HG02870 (cell line): ENCODE measurements around the gene LAMP5.

Experiments used
- ATAC-seq: cut with Tn5 transposase; IDR thresholded peaks from one replicate; pipeline ENCODE4 v1.9.1; 2021; ENCODE audit warnings: mild to moderate bottlenecking, moderate library complexity; ENCODE audit not compliant: unreplicated experiment

The LAMP5 gene

GRCh38 chr20:9514461-9515213 lies at the start of gene LAMP5:
TSS of gene LAMP5 (plus strand) at chr20:9514590. CDS start at chr20:9514853, 263 bp downstream.
- ATAC-seq: no peak

GRCh38 chr20:9467995-9468394 lies 46.4 kb upstream of the LAMP5 start:
- ATAC-seq: no peak

- ATAC-seq: no peak
Measured at GRCh38 chr20:9474835-9475415, 39.5 kb upstream of the LAMP5 start.

- no peak for ATAC-seq
Measured at GRCh38 chr20:9475456-9475855, 38.9 kb upstream of the LAMP5 start.

GRCh38 chr20:9476174-9476573 lies 38.2 kb upstream of the LAMP5 start:
- ATAC-seq: no peak

- no peak for ATAC-seq
Measured at GRCh38 chr20:9476637-9477036, 37.8 kb upstream of the LAMP5 start.

- no peak for ATAC-seq
Measured at GRCh38 chr20:9478771-9479170, 35.6 kb upstream of the LAMP5 start.

GRCh38 chr20:9480066-9480465 lies 34.3 kb upstream of the LAMP5 start:
- ATAC-seq: no peak

- ATAC-seq: no peak
Measured at GRCh38 chr20:9482180-9482579, 32.2 kb upstream of the LAMP5 start.

GRCh38 chr20:9483131-9483530 lies 31.3 kb upstream of the LAMP5 start:
- ATAC-seq: no peak

GRCh38 chr20:9485614-9486340 lies 28.6 kb upstream of the LAMP5 start:
- ATAC-seq: no peak

GRCh38 chr20:9487231-9487630 lies 27.2 kb upstream of the LAMP5 start:
- no peak for ATAC-seq

- ATAC-seq: no peak
Measured at GRCh38 chr20:9488063-9488462, 26.3 kb upstream of the LAMP5 start.

GRCh38 chr20:9490161-9490560 lies 24.2 kb upstream of the LAMP5 start:
- no peak for ATAC-seq

- no peak for ATAC-seq
Measured at GRCh38 chr20:9490631-9491030, 23.8 kb upstream of the LAMP5 start.

- ATAC-seq: no peak
Measured at GRCh38 chr20:9491324-9491723, 23.1 kb upstream of the LAMP5 start.

- ATAC-seq: no peak
Measured at GRCh38 chr20:9492067-9492466, 22.3 kb upstream of the LAMP5 start.

GRCh38 chr20:9493803-9494202 lies 20.6 kb upstream of the LAMP5 start:
- ATAC-seq: no peak

- no peak for ATAC-seq
Measured at GRCh38 chr20:9495701-9496100, 18.7 kb upstream of the LAMP5 start.

GRCh38 chr20:9496155-9496554 lies 18.2 kb upstream of the LAMP5 start:
- ATAC-seq: no peak

- no peak for ATAC-seq
Measured at GRCh38 chr20:9498322-9498721, 16.1 kb upstream of the LAMP5 start.
